ENCODE data around the gene TSPOAP1.

- TF ChIP-seq, protein P1, sequence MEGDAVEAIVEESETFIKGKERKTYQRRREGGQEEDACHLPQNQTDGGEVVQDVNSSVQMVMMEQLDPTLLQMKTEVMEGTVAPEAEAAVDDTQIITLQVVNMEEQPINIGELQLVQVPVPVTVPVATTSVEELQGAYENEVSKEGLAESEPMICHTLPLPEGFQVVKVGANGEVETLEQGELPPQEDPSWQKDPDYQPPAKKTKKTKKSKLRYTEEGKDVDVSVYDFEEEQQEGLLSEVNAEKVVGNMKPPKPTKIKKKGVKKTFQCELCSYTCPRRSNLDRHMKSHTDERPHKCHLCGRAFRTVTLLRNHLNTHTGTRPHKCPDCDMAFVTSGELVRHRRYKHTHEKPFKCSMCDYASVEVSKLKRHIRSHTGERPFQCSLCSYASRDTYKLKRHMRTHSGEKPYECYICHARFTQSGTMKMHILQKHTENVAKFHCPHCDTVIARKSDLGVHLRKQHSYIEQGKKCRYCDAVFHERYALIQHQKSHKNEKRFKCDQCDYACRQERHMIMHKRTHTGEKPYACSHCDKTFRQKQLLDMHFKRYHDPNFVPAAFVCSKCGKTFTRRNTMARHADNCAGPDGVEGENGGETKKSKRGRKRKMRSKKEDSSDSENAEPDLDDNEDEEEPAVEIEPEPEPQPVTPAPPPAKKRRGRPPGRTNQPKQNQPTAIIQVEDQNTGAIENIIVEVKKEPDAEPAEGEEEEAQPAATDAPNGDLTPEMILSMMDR (conservative IDR thresholded peaks at IDR 0.05 in 1 of 2, IDR thresholded peaks at IDR 0.05 in 1 of 2; ENCODE audit: extremely low read depth in 1 of 2, insufficient read depth in 1 of 2, low read depth in 1 of 2, low read length in 2 of 2): no peak
- no peak for TF ChIP-seq EZH2 (IDR thresholded peaks at IDR 0.05; ENCODE audit: borderline replicate concordance, low read length)
Observed at GRCh38 chr17:58318065-58318481, 10.5 kb downstream of the TSPOAP1 start.

Data from mammary epithelial cell (primary cell).